ENCODE data around the gene CASZ1.

Gene CASZ1

GRCh38 chr1:10726355-10726754 lies 70.1 kb downstream of the CASZ1 start:
- peak; percentile 66; the same call in 2 of the 3 replicates for ATAC-seq (ENCODE audit: low read depth)
- DNase-seq (ENCODE audit: low spot score) = no peak

GRCh38 chr1:10724948-10725847 lies 71.2 kb downstream of the CASZ1 start:
- Histone ChIP-seq H3K9me3 (ENCODE audit: severe bottlenecking) (no peaks in the 10 kb centered on the region), H3K4me3 (ENCODE audit: severe bottlenecking) (no peak overlapping the region), H3K27me3 (ENCODE audit: insufficient read depth, poor library complexity, severe bottlenecking) (no peaks in the 10 kb centered on the region), H3K36me3 (ENCODE audit: low read depth) (no peaks in the 10 kb centered on the region), H3K4me1 (ENCODE audit: insufficient read depth, poor library complexity, severe bottlenecking) (peaks cover 20% of the 10 kb centered on the region), H3K27ac (ENCODE audit: poor library complexity, severe bottlenecking) (no peak overlapping the region)
- ATAC-seq (ENCODE audit: low read depth) = no peak
- DNase-seq (ENCODE audit: low spot score) = no peak
- TF ChIP-seq CTCF (IDR thresholded peaks at IDR 0.05; ENCODE audit: poor library complexity, severe bottlenecking) = no peak

More at GRCh38 chr1:10726355-10726754, 70.1 kb downstream of the CASZ1 start:
- H3K4me3 ChIP-seq (ENCODE audit: severe bottlenecking) = no peak overlapping the region
- no peaks in the 10 kb centered on the region for H3K36me3 ChIP-seq (ENCODE audit: low read depth)
- H3K27me3 ChIP-seq (ENCODE audit: insufficient read depth, poor library complexity, severe bottlenecking) = no peaks in the 10 kb centered on the region
- no peak overlapping the region for H3K27ac ChIP-seq (ENCODE audit: poor library complexity, severe bottlenecking)
- no peak for TF ChIP-seq CTCF (IDR thresholded peaks at IDR 0.05; ENCODE audit: poor library complexity, severe bottlenecking)
- H3K4me1 ChIP-seq (ENCODE audit: insufficient read depth, poor library complexity, severe bottlenecking) = peaks cover 20% of the 10 kb centered on the region
- H3K9me3 ChIP-seq (ENCODE audit: severe bottlenecking) = no peaks in the 10 kb centered on the region

GRCh38 chr1:10724511-10724910 lies 71.9 kb downstream of the CASZ1 start:
- no peak for DNase-seq (ENCODE audit: low spot score)
- Histone ChIP-seq H3K36me3 (ENCODE audit: low read depth) (no peaks in the 10 kb centered on the region), H3K9me3 (ENCODE audit: severe bottlenecking) (no peaks in the 10 kb centered on the region), H3K27me3 (ENCODE audit: insufficient read depth, poor library complexity, severe bottlenecking) (no peaks in the 10 kb centered on the region), H3K4me1 (ENCODE audit: insufficient read depth, poor library complexity, severe bottlenecking) (peaks cover 20% of the 10 kb centered on the region), H3K27ac (ENCODE audit: poor library complexity, severe bottlenecking) (no peak overlapping the region), H3K4me3 (ENCODE audit: severe bottlenecking) (no peak overlapping the region)
- no peak for ATAC-seq (ENCODE audit: low read depth)
- no peak for TF ChIP-seq CTCF (IDR thresholded peaks at IDR 0.05; ENCODE audit: poor library complexity, severe bottlenecking)

- peaks cover 20% of the 10 kb centered on the region for H3K4me1 ChIP-seq (ENCODE audit: insufficient read depth, poor library complexity, severe bottlenecking)
- no peaks in the 10 kb centered on the region for H3K9me3 ChIP-seq (ENCODE audit: severe bottlenecking)
- H3K36me3 ChIP-seq (ENCODE audit: low read depth) = no peaks in the 10 kb centered on the region
- ATAC-seq (ENCODE audit: low read depth) (peak; percentile 62), DNase-seq (ENCODE audit: low spot score) (no peak)
- no peak overlapping the region for H3K4me3 ChIP-seq (ENCODE audit: severe bottlenecking)
- no peak overlapping the region for H3K27ac ChIP-seq (ENCODE audit: poor library complexity, severe bottlenecking)
- no peak for TF ChIP-seq CTCF (IDR thresholded peaks at IDR 0.05; ENCODE audit: poor library complexity, severe bottlenecking)
- no peaks in the 10 kb centered on the region for H3K27me3 ChIP-seq (ENCODE audit: insufficient read depth, poor library complexity, severe bottlenecking)
These were observed 72.4 kb downstream of the CASZ1 start for GRCh38 chr1:10724052-10724494.

- DNase-seq (ENCODE audit: low spot score) (no peak), ATAC-seq (ENCODE audit: low read depth) (no peak)
- Histone ChIP-seq H3K4me3 (ENCODE audit: severe bottlenecking) (no peak overlapping the region), H3K9me3 (ENCODE audit: severe bottlenecking) (no peaks in the 10 kb centered on the region), H3K27me3 (ENCODE audit: insufficient read depth, poor library complexity, severe bottlenecking) (no peaks in the 10 kb centered on the region), H3K4me1 (ENCODE audit: insufficient read depth, poor library complexity, severe bottlenecking) (peaks cover 20% of the 10 kb centered on the region), H3K36me3 (ENCODE audit: low read depth) (no peaks in the 10 kb centered on the region), H3K27ac (ENCODE audit: poor library complexity, severe bottlenecking) (no peak overlapping the region)
- no peak for TF ChIP-seq CTCF (IDR thresholded peaks at IDR 0.05; ENCODE audit: poor library complexity, severe bottlenecking)
These were observed 73.1 kb downstream of the CASZ1 start for GRCh38 chr1:10723317-10723716.
